SJSA1 (cell line): ENCODE results near the gene RTP4. TPM values are rescaled to one million over a fixed set of nuclear protein-coding genes. Genes with fewer than 3 reads are reported as not detected.

Source experiments
- DNase-seq, 2 experiments: peaks; one replicate each; pipeline ENCODE4 v3.0.0-alpha.2; 2015 to 2020; ENCODE audit warnings: low spot score in 2 of 2, low read depth in 1 of 2
- H3K27ac ChIP-seq: fragments of 250-450 bp; sonication (Bioruptor Pico); 2 replicates; pipeline ENCODE4 v1.5.1; 2020; ENCODE audit warnings: mild to moderate bottlenecking, moderate library complexity
- H3K27me3 ChIP-seq: fragments of 250-450 bp; sonication (Bioruptor Pico); replicated peaks from 2 replicates; pipeline ENCODE4 v1.5.1; 2020; ENCODE audit warnings: mild to moderate bottlenecking, moderate library complexity
- H3K36me3 ChIP-seq: fragments of 250-450 bp; sonication (Bioruptor Pico); 2 replicates; pipeline ENCODE4 v1.5.1; 2020; ENCODE audit warnings: mild to moderate bottlenecking
- H3K4me1 ChIP-seq: fragments of 250-450 bp; sonication (Bioruptor Pico); replicated peaks from 2 replicates; pipeline ENCODE4 v1.6.1; 2021; ENCODE audit warnings: mild to moderate bottlenecking
- H3K4me3 ChIP-seq: fragments of 250-450 bp; sonication (Bioruptor Pico); 2 replicates; pipeline ENCODE4 v1.5.1; 2020; ENCODE audit warnings: mild to moderate bottlenecking
- H3K9me3 ChIP-seq: fragments of 250-450 bp; sonication (Bioruptor Pico); replicated peaks from 2 replicates; pipeline ENCODE4 v1.5.1; 2020; ENCODE audit warnings: mild to moderate bottlenecking
- total RNA-seq: library from RNA; depleted of rRNA; stranded (reverse); fragments of >200 nt; shearing (Covaris generic); gene quantifications from 2 replicates; pipeline ENCODE4 v1.2.3, GENCODE V29; 2014

The RTP4 gene
- total RNA-seq, 1 experiment from 2014 or later: 2.2 TPM

GRCh38 chr3:187352581-187353575 is 15.3 kb upstream of the RTP4 start:
- Histone ChIP-seq H3K27ac (no peak overlapping the region), H3K4me1 (no peaks in the 10 kb centered on the region), H3K4me3 (no peak overlapping the region), H3K27me3 (peaks cover 3% of the 10 kb centered on the region; the same call in 1 of the 2 replicates), H3K9me3 (no peaks in the 10 kb centered on the region; the same call in 1 of the 2 replicates), H3K36me3 (no peaks in the 10 kb centered on the region)
- DNase-seq: no peak

DNA sequence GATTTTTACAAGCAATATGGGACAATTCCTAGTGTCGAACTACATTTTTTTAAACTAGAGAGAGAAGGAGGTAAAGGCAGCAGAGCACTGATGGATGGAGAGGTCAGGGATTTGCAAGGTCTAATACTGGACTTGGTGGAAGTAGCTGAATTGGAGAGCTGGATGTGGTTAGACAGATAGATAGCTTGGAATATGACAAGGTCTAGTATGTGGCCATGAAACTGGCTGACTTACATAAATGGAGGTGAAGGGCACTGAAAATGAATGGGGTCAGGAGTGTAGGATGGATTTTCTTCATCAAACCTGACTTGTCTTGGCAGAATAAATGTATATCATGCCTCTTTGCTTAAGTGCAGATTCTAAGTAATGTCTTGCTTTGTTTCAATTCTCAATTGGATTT is 10.1 kb upstream of the RTP4 start:
- Histone ChIP-seq H3K36me3 (no peaks in the 10 kb centered on the region), H3K9me3 (no peaks in the 10 kb centered on the region; the same call in 1 of the 2 replicates), H3K27me3 (no peaks in the 10 kb centered on the region), H3K4me3 (no peak overlapping the region), H3K27ac (no peak overlapping the region), H3K4me1 (no peaks in the 10 kb centered on the region)
- DNase-seq: no peak

DNA sequence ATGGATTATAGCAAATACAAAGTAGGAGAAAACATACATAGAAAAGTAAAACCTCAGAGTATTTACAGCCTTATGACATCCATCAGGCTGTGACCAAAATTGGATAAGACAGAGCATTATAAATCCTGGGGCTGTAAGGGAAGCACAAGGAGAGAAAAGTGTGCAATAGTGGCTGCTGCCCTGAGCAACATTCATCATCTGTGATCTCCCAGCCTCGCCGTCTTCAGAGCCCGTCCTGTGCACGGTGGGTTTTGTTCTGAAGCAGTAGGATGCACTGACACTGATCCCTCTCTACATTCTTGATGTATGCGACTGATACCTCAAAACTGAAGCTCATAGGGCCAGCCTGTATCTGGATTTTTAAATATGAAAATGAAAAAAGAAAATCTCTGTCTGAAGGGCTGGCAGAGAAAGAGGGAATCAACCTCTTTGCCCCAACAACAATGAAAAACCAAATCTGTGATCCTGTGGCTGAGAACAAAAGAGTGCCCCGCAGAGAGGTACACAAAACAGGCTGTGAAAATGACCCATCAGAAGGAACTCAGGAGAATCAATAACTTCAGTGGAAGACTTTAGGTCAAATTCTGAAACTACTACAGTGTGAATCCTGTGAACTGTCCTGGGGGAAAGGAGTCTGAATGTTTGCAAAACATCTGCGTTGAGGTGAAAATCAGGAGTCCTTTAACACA is 8.2 kb upstream of the RTP4 start:
- no peak overlapping the region for H3K4me3 ChIP-seq
- H3K27ac ChIP-seq: no peak overlapping the region
- H3K9me3 ChIP-seq: no peaks in the 10 kb centered on the region; the same call in 1 of the 2 replicates
- H3K4me1 ChIP-seq: no peaks in the 10 kb centered on the region
- no peaks in the 10 kb centered on the region for H3K36me3 ChIP-seq
- H3K27me3 ChIP-seq: no peaks in the 10 kb centered on the region
- no peak for DNase-seq

DNA sequence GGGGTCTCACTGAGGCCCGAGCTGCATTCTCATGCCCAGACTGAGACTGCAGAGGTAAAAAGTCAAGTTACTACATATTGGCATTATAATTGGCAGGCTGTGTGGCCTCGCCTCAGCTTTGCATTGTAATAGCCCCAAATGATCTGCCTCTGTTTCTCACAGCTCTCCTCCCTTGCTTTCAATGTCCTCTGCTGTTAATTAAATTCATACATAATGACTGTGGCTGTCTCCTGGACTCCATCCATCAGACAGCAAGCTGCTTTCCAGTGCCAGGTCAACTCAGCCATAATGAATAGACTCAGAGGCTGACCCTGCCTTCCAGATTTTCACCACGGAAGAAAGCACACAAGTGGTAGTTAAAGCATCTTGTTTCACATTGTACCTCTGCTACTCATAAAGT is 7.6 kb upstream of the RTP4 start:
- H3K36me3 ChIP-seq: no peaks in the 10 kb centered on the region
- no peaks in the 10 kb centered on the region for H3K4me1 ChIP-seq
- H3K9me3 ChIP-seq: no peaks in the 10 kb centered on the region; the same call in 1 of the 2 replicates
- H3K4me3 ChIP-seq: no peak overlapping the region
- H3K27me3 ChIP-seq: no peaks in the 10 kb centered on the region
- DNase-seq: no peak
- no peak overlapping the region for H3K27ac ChIP-seq

DNA sequence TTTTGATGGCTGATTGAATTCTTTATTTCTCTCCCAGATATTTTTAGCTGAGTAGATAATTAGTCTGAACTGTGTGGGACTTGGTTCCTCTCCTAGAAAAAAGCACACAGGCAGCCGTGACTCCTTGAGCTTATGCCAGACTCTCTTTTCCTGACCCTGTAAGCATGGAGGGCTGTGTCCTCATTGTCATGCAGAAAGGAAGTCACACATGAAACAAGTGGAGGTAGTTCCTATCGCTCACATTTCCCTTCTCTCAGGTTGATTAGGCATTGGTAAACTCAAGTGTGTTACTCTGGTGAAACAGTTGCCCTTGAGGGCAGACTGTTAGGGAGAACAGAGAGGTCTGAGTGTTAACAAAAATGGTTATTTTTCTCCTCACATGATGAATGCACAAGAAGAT is 6.3 kb upstream of the RTP4 start:
- Histone ChIP-seq H3K27me3 (no peaks in the 10 kb centered on the region), H3K27ac (no peak overlapping the region), H3K4me1 (no peaks in the 10 kb centered on the region), H3K9me3 (no peaks in the 10 kb centered on the region), H3K36me3 (no peaks in the 10 kb centered on the region), H3K4me3 (no peak overlapping the region)
- DNase-seq: no peak

- Histone ChIP-seq H3K9me3 (no peaks in the 10 kb centered on the region), H3K4me1 (peaks cover 9% of the 10 kb centered on the region), H3K27ac (peak overlapping the region; percentile 73), H3K36me3 (no peaks in the 10 kb centered on the region), H3K27me3 (no peaks in the 10 kb centered on the region), H3K4me3 (peak overlapping the region; percentile 32)
- no peak for DNase-seq
Observed at GRCh38 chr3:187367561-187368103, 553 bp upstream of the RTP4 start.

DNA sequence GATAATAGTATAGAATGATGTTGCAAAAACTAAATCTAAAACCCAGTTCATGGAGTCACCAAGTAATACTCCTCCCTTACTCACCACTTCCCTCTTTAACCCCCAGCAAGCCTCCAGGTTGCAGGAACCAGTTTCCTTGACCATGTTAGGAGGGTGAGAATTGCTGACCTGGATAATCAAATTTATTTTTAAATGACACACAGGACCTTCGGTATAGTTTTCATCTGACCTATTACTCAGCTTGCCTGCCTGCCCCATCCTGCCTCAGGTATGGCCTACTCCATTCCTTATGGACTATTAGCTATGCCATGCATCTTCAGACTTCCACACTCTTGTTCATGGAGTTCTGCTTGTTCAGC is 883 bp downstream of the RTP4 start:
- Histone ChIP-seq H3K27ac (no peak overlapping the region), H3K9me3 (no peaks in the 10 kb centered on the region), H3K36me3 (no peaks in the 10 kb centered on the region), H3K27me3 (no peaks in the 10 kb centered on the region), H3K4me3 (no peak overlapping the region), H3K4me1 (peaks cover 9% of the 10 kb centered on the region)
- no peak for DNase-seq

DNA sequence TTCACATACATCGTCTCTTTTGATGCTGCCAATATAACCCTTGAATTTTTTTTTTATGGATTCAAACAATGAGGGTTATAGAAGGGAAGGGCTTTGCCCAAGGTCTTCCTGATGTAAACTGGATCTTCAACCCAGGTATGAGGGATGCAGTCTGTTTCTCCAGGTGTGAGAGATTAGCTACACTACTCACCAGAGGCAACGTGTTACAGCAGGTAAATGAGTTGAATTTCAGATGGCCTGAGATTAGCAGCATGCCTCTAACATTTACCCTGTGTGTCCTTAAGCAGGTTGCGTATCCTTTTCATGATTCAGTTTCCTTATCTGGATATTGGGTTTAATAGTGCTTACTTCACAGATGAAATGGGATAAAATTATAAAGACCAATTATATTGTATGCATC is 1.9 kb downstream of the RTP4 start:
- Histone ChIP-seq H3K9me3 (no peaks in the 10 kb centered on the region), H3K36me3 (no peaks in the 10 kb centered on the region), H3K27me3 (no peaks in the 10 kb centered on the region), H3K4me3 (no peak overlapping the region), H3K27ac (no peak overlapping the region), H3K4me1 (peaks cover 9% of the 10 kb centered on the region)
- DNase-seq: no peak

DNA sequence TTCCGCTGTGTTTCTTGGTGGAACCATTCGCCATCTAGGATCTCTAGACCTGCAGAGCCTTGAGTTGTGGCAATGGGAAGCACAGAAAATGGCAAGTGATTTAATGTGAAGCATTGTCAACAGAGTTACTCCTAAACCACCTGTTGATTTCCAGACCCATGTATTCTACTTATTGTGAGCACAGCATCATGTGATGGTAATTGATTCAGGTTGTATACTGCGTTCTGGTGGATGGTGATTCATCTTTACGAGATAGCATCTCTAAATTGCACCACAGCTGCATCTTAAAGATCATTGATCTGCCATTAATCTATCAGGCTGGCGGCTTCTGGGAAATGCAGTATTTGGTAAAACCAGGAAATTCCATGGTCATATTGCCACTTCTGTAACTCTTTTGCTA is 7.4 kb downstream of the RTP4 start:
- Histone ChIP-seq H3K4me1 (no peaks in the 10 kb centered on the region), H3K9me3 (no peaks in the 10 kb centered on the region), H3K4me3 (no peak overlapping the region), H3K27ac (no peak overlapping the region), H3K27me3 (no peaks in the 10 kb centered on the region), H3K36me3 (no peaks in the 10 kb centered on the region)
- DNase-seq: no peak

DNA sequence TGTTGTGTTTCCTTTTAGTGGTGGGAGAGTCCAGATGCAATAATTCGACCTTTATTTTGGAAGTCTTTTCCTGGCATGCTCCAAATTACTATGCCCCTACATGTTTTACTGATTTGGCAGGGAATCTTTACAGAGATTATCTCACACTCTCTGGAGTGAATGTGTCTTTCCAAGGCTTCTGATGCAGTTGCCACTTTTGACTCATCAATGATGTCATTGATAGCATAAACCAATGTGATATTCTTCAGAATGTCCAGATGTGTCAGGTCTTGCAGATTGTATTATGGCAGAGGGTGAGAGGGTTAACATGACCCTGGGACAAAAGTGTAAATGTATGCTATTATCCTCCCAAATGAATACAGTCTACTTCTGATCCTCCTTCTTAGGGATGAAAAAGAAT is 9.7 kb downstream of the RTP4 start:
- no peaks in the 10 kb centered on the region for H3K27me3 ChIP-seq
- DNase-seq: no peak
- peaks cover 5% of the 10 kb centered on the region for H3K4me1 ChIP-seq
- no peak overlapping the region for H3K27ac ChIP-seq
- H3K36me3 ChIP-seq: no peaks in the 10 kb centered on the region
- no peaks in the 10 kb centered on the region for H3K9me3 ChIP-seq
- no peak overlapping the region for H3K4me3 ChIP-seq

GRCh38 chr3:187382609-187383151 is 14.5 kb downstream of the RTP4 start:
- Histone ChIP-seq H3K27ac (no peak overlapping the region), H3K9me3 (no peaks in the 10 kb centered on the region), H3K36me3 (no peaks in the 10 kb centered on the region), H3K4me3 (no peak overlapping the region), H3K27me3 (no peaks in the 10 kb centered on the region), H3K4me1 (peaks cover 9% of the 10 kb centered on the region)
- DNase-seq: peak in 1 of 2 experiments; percentile 11

GRCh38 chr3:187383246-187383645 is 15.1 kb downstream of the RTP4 start:
- DNase-seq: no peak
- H3K4me3 ChIP-seq: no peak overlapping the region
- H3K9me3 ChIP-seq: no peaks in the 10 kb centered on the region
- no peak overlapping the region for H3K27ac ChIP-seq
- H3K36me3 ChIP-seq: no peaks in the 10 kb centered on the region
- peaks cover 9% of the 10 kb centered on the region for H3K4me1 ChIP-seq
- H3K27me3 ChIP-seq: no peaks in the 10 kb centered on the region

DNA sequence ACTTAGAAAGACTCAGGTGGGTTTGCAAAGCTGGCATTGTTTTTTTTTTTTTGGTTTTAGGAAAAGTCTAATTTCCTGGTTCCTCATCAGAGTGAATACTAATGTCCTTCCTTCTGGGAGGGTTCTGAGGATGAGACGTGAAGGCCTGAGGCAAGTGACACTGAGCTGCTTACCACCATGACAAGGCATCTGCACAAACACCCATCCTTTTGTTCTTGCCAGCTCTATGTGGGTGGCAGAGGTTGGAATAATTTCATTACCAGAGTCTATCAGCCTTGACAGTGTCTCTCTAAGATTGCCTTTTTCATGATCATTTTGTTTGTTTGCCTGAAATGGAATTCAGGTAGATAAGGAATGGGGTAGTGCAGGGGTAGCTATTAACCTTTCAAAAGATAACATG is 17.1 kb downstream of the RTP4 start:
- DNase-seq: peak in 1 of 2 experiments; percentile 4
- H3K27me3 ChIP-seq: no peaks in the 10 kb centered on the region
- no peaks in the 10 kb centered on the region for H3K9me3 ChIP-seq
- no peak overlapping the region for H3K27ac ChIP-seq
- H3K4me1 ChIP-seq: peaks cover 9% of the 10 kb centered on the region
- H3K36me3 ChIP-seq: no peaks in the 10 kb centered on the region
- no peak overlapping the region for H3K4me3 ChIP-seq

DNA sequence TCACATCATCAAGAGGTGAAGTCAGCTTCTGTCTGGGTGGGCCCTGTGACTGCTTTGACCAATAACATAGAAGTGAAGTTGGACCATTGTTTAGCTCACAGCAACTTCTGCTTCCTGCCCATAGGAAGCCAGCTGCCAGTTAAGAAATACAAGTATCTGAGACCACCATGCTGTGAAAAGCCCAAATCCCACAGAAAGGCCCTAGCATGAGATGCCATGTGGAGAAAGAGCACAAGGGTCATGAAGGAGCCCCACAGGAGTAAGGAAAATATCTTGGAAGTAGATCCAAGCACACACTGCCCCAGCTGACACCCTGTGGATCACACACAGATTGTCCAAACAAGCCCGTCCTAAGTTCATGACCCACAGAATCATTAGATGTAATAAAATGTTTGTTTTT is 28.5 kb downstream of the RTP4 start:
- H3K4me1 ChIP-seq: peaks cover 7% of the 10 kb centered on the region
- no peaks in the 10 kb centered on the region; the same call in 1 of the 2 replicates for H3K27me3 ChIP-seq
- H3K4me3 ChIP-seq: no peak overlapping the region
- H3K27ac ChIP-seq: no peak overlapping the region
- peak in 1 of 2 experiments; percentile 1 for DNase-seq
- H3K9me3 ChIP-seq: no peaks in the 10 kb centered on the region
- H3K36me3 ChIP-seq: no peaks in the 10 kb centered on the region
